Esophagus muscularis mucosa (tissue), 4 donors: Measurements from ENCODE around the gene KAZN.

Experiments
- CTCF ChIP-seq, 3 experiments: fragments of 200-600 bp in 2 of 3; fragments of 450-650 bp in 1 of 3; sonication (generic) in 2 of 3; IDR thresholded peaks; one replicate each; pipeline ENCODE4 v1.5.1; 2017 to 2019; ENCODE audit warnings: antibody characterized with exemption in 3 of 3, mild to moderate bottlenecking in 2 of 3, moderate library complexity in 1 of 3
- EP300 ChIP-seq: sonication (generic); formaldehyde crosslinking; IDR thresholded peaks from one replicate; pipeline ENCODE4 v1.6.1; 2017; ENCODE audit warnings: antibody characterized with exemption
- POLR2AphosphoS5 ChIP-seq, 2 donors: sonication (generic); formaldehyde crosslinking; IDR thresholded peaks; one replicate each; pipeline ENCODE4 v1.6.1; 2017; ENCODE audit warnings: antibody characterized with exemption in 2 of 2

DNA sequence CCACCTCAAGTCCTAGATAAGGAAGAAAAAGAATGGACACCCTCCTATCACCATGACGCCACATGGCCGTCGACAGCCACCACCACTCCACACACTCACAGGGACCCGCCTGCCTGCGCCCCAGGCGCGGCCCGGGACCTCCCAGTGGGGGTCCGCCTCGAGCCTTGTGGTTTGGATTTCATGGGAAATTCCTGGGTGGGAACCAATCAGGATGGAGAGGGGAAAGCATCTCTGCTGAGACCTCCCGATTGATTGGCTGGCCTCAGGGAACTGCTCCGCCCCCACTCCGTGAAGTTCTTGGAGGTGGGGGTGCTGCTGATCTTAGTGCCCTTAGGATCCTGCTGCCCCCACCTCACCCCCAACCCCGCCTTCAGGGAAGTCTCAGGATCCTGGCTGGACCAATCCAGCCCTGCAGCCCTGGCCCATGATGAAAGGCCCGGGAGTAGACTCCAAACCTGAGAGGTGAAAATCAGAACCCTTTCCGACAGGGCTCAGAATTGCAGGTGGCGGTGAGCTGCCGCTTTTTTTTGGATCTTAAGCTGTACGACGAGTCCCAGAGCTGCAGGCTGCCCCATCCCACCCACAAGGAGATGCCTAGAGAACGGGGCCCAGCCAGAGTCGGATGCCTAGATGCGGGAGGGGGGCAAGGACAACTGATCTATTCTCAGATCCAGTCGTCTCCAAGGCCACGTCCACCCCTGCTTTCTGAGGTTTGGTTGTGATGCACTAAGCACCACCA lies 526.0 kb downstream of the KAZN start:
- no peak for TF ChIP-seq CTCF (IDR thresholded peaks at IDR 0.05)
- no peak for TF ChIP-seq POLR2AphosphoS5 (IDR thresholded peaks at IDR 0.05)
- no peak for TF ChIP-seq EP300
